WTC11 (cell line): ENCODE data around the gene SYT9. TPM values are rescaled to one million over a fixed set of nuclear protein-coding genes. Genes with fewer than 3 reads are reported as not detected.

ENCODE experiments used
- ATAC-seq: fragments of 200-7000 bp; cut with Tn5 transposase; 2 replicates; pipeline ENCODE4 v1.10.0; 2021; ENCODE audit warnings: mild to moderate bottlenecking, moderate library complexity
- CTCF ChIA-PET: fragments of 300-600 bp; sonication (Branson Sonifier 250); formaldehyde crosslinking; loops from one replicate; lab custom pipeline; 2021; ENCODE audit warnings: antibody characterized with exemption; lab: Charles Lee
- POLR2A ChIA-PET: fragments of 350-600 bp; sonication (Branson Sonifier 250); formaldehyde crosslinking; loops from one replicate; lab custom pipeline; 2021; ENCODE audit warnings: antibody characterized with exemption; lab: Charles Lee
- DNase-seq: peaks from one replicate; pipeline ENCODE4 v3.0.0; 2021; ENCODE audit warnings: low spot score
- H3K27ac Mint-ChIP-seq: 2 replicates; pipeline ENCODE4 v1.8.0; 2021; ENCODE audit warnings: mixed read lengths
- H3K27me3 Mint-ChIP-seq: 2 replicates; pipeline ENCODE4 v1.8.0; 2021; ENCODE audit warnings: low read depth, mild to moderate bottlenecking, moderate library complexity, mixed read lengths
- H3K36me3 Mint-ChIP-seq: 2 replicates; pipeline ENCODE4 v1.8.0; 2021; ENCODE audit warnings: mixed read lengths
- H3K4me1 Mint-ChIP-seq: 2 replicates; pipeline ENCODE4 v1.8.0; 2022; ENCODE audit warnings: mixed read lengths
- H3K4me3 Mint-ChIP-seq: 2 replicates; pipeline ENCODE4 v1.8.0; 2021; ENCODE audit warnings: mild to moderate bottlenecking, moderate library complexity, mixed read lengths
- H3K9me3 Mint-ChIP-seq: 2 replicates; pipeline ENCODE4 v1.8.0; 2021; ENCODE audit warnings: mixed read lengths
- ARID4B ChIP-seq: sonication (generic); formaldehyde crosslinking; IDR thresholded peaks from 2 replicates; pipeline ENCODE4 v1.8.0; 2023; ENCODE audit warnings: missing genetic modification reagents, mild to moderate bottlenecking, borderline replicate concordance
- CREB1 ChIP-seq: sonication (generic); formaldehyde crosslinking; IDR thresholded peaks from 2 replicates; pipeline ENCODE4 v1.8.0; 2023; ENCODE audit warnings: mild to moderate bottlenecking, missing genetic modification reagents
- CREM ChIP-seq: sonication (generic); formaldehyde crosslinking; IDR thresholded peaks from 2 replicates; pipeline ENCODE4 v1.8.1; 2022; ENCODE audit warnings: mild to moderate bottlenecking, missing genetic modification reagents, moderate library complexity
- ESRRA ChIP-seq: sonication (generic); formaldehyde crosslinking; IDR thresholded peaks from 2 replicates; pipeline ENCODE4 v1.8.1; 2022; ENCODE audit warnings: mild to moderate bottlenecking, missing genetic modification reagents, borderline replicate concordance
- GTF2I ChIP-seq: fragments of 250-450 bp; sonication (Bioruptor Pico); conservative IDR thresholded peaks from 2 replicates; pipeline ENCODE4 v1.4.0; 2021; ENCODE audit warnings: mild to moderate bottlenecking
- MAX ChIP-seq: sonication (generic); formaldehyde crosslinking; IDR thresholded peaks from 2 replicates; pipeline ENCODE4 v1.8.0; 2022; ENCODE audit warnings: mild to moderate bottlenecking, missing genetic modification reagents
- MXD4 ChIP-seq: fragments of 250-450 bp; sonication (Bioruptor Pico); IDR thresholded peaks from 2 replicates; pipeline ENCODE4 v1.8.0; 2021; ENCODE audit warnings: mild to moderate bottlenecking, moderate library complexity, borderline replicate concordance
- NR3C1 ChIP-seq: sonication (generic); formaldehyde crosslinking; conservative IDR thresholded peaks from 2 replicates; pipeline ENCODE4 v1.8.1; 2023; ENCODE audit warnings: low read depth, mild to moderate bottlenecking, missing genetic modification reagents
- SMAD4 ChIP-seq: sonication (generic); formaldehyde crosslinking; IDR thresholded peaks from 2 replicates; pipeline ENCODE4 v1.8.0; 2022; ENCODE audit warnings: mild to moderate bottlenecking, missing genetic modification reagents
- STAT6 ChIP-seq: sonication (generic); formaldehyde crosslinking; conservative IDR thresholded peaks from 2 replicates; pipeline ENCODE4 v1.8.1; 2023; ENCODE audit warnings: mild to moderate bottlenecking, low read depth, missing genetic modification reagents, moderate library complexity
- ZMAT4 ChIP-seq: fragments of 250-450 bp; sonication (Bioruptor Pico); IDR thresholded peaks from 2 replicates; pipeline ENCODE4 v1.9.0; 2021; ENCODE audit warnings: mild to moderate bottlenecking
- ZNF121 ChIP-seq: sonication (generic); formaldehyde crosslinking; IDR thresholded peaks from 2 replicates; pipeline ENCODE4 v1.8.0; 2023; ENCODE audit warnings: missing genetic modification reagents
- ZNF263 ChIP-seq: sonication (generic); formaldehyde crosslinking; IDR thresholded peaks from 2 replicates; pipeline ENCODE4 v1.8.1; 2022; ENCODE audit warnings: low read depth, mild to moderate bottlenecking, moderate library complexity, missing genetic modification reagents
- ZNF281 ChIP-seq: sonication (generic); formaldehyde crosslinking; IDR thresholded peaks from 2 replicates; pipeline ENCODE4 v1.8.0; 2023; ENCODE audit warnings: mild to moderate bottlenecking, missing genetic modification reagents
- ZNF416 ChIP-seq: fragments of 250-450 bp; sonication (Bioruptor Pico); IDR thresholded peaks from 2 replicates; pipeline ENCODE4 v1.9.0; 2021; ENCODE audit warnings: mild to moderate bottlenecking, inconsistent platforms
- ZNF532 ChIP-seq: fragments of 250-450 bp; sonication (Bioruptor Pico); IDR thresholded peaks from 2 replicates; pipeline ENCODE4 v1.9.0; 2021; ENCODE audit warnings: mild to moderate bottlenecking, borderline replicate concordance
- total RNA-seq: library from RNA; stranded (reverse); gene quantifications from 3 replicates; pipeline ENCODE4 v1.2.3, GENCODE V29; 2021

Gene SYT9
- total RNA-seq, 1 experiment from 2014 or later, result 1.3 TPM

GRCh38 chr11:7444091-7444981 lies 192.6 kb downstream of the SYT9 start (continued):
- TF ChIP-seq ZNF532 (CRISPR knock-in tag) (no peak), ZNF121 (CRISPR knock-in tag) (no peak), STAT6 (no peak)

- DNase-seq, result no peak
- Mint-ChIP-seq H3K4me1 (peaks cover 9% of the 10 kb centered on the region), H3K27ac (no peak overlapping the region), H3K9me3 (no peaks in the 10 kb centered on the region), H3K27me3 (no peaks in the 10 kb centered on the region; the same call in 1 of the 2 replicates), H3K4me3 (no peak overlapping the region), H3K36me3 (no peaks in the 10 kb centered on the region)
- ATAC-seq, result no peak
- POLR2A ChIA-PET, result no interaction called here
- CTCF ChIA-PET, result interaction anchor here (0.8 to 4.9 kb wide), 4 partner anchors 67 to 347 kb away, joined by 3 to 85 read pairs (median 6); no protein-coding TSS in a partner anchor
- TF ChIP-seq MAX (CRISPR knock-in tag), result no peak
- TF ChIP-seq ESRRA (CRISPR knock-in tag), result no peak
These were observed 193.9 kb downstream of the SYT9 start for GRCh38 chr11:7445564-7445963.

- H3K36me3 Mint-ChIP-seq, result no peaks in the 10 kb centered on the region
- H3K9me3 Mint-ChIP-seq, result no peaks in the 10 kb centered on the region
- no peak overlapping the region for H3K4me3 Mint-ChIP-seq
- POLR2A ChIA-PET, result no interaction called here
- H3K27me3 Mint-ChIP-seq, result no peaks in the 10 kb centered on the region; the same call in 1 of the 2 replicates
- DNase-seq (peak; percentile 47), ATAC-seq (peak; percentile 85)
- H3K4me1 Mint-ChIP-seq, result peaks cover 21% of the 10 kb centered on the region
- no peak overlapping the region for H3K27ac Mint-ChIP-seq
- CTCF ChIA-PET, result interaction anchor here (0.9 to 1.0 kb wide), 3 partner anchors 95 to 209 kb away, joined by 4 to 5 read pairs (median 4); no protein-coding TSS in a partner anchor
- TF ChIP-seq ZMAT4 (CRISPR knock-in tag) (no peak), ZNF281 (CRISPR knock-in tag) (no peak), ZNF416 (no peak), SMAD4 (CRISPR knock-in tag) (no peak), NR3C1 (CRISPR knock-in tag) (no peak), ZNF263 (no peak), CREM (no peak), GTF2I (no peak), CREB1 (CRISPR knock-in tag) (no peak), MXD4 (CRISPR knock-in tag) (no peak), ARID4B (no peak)
These were observed 196.5 kb downstream of the SYT9 start for GRCh38 chr11:7448201-7448600.
